H9 (cell line): Measurements from ENCODE around the gene TEC. TPM values are rescaled to one million over a fixed set of nuclear protein-coding genes. Genes with fewer than 3 reads are reported as not detected.

Experiments
- DNase-seq: peaks from one replicate; pipeline ENCODE4 v3.0.0-alpha.2; 2017
- H2AFZ ChIP-seq: one replicate; pipeline ENCODE4 v1.6.1; 2013; ENCODE audit warnings: mild to moderate bottlenecking, low read length, control low read depth, moderate library complexity
- H2AK5ac ChIP-seq: 2 replicates; pipeline ENCODE4 v1.6.1; 2013; ENCODE audit warnings: low read length, control low read depth, mixed read lengths; ENCODE audit not compliant: insufficient read length
- H2BK120ac ChIP-seq: one replicate; pipeline ENCODE4 v1.6.1; 2013; ENCODE audit warnings: low read depth, mild to moderate bottlenecking, low read length, control low read depth, inconsistent platforms; ENCODE audit not compliant: poor library complexity, severe bottlenecking
- H2BK12ac ChIP-seq: 2 replicates; pipeline ENCODE4 v1.6.1; 2013; ENCODE audit warnings: low read length, control low read depth, mixed read lengths, low read depth; ENCODE audit not compliant: insufficient read length
- H2BK15ac ChIP-seq: 2 replicates; pipeline ENCODE4 v1.6.1; 2013; ENCODE audit warnings: low read depth, low read length, control low read depth
- H2BK20ac ChIP-seq: one replicate; pipeline ENCODE4 v1.6.1; 2013; ENCODE audit warnings: low read depth, mild to moderate bottlenecking, low read length, control low read depth, inconsistent platforms; ENCODE audit not compliant: poor library complexity, severe bottlenecking
- H2BK5ac ChIP-seq: 2 replicates; pipeline ENCODE4 v1.6.1; 2013; ENCODE audit warnings: low read length, control low read depth, mixed read lengths; ENCODE audit not compliant: insufficient read length
- H3K14ac ChIP-seq: 2 replicates; pipeline ENCODE4 v1.6.1; 2013; ENCODE audit warnings: low read length, control low read depth; ENCODE audit not compliant: insufficient read depth
- H3K18ac ChIP-seq: 2 replicates; pipeline ENCODE4 v1.6.1; 2013; ENCODE audit warnings: low read depth, mild to moderate bottlenecking, mixed read lengths, low read length, control low read depth; ENCODE audit not compliant: insufficient read length
- H3K23ac ChIP-seq: 2 replicates; pipeline ENCODE4 v1.6.1; 2013; ENCODE audit warnings: low read length, control low read depth, mixed read lengths, low read depth; ENCODE audit not compliant: insufficient read length
- H3K23me2 ChIP-seq: 2 replicates; pipeline ENCODE4 v1.6.1; 2013; ENCODE audit warnings: low read depth, mild to moderate bottlenecking, mixed read lengths, low read length, control low read depth; ENCODE audit not compliant: insufficient read length, poor library complexity, severe bottlenecking
- H3K27ac ChIP-seq: 2 replicates; pipeline ENCODE4 v1.5.1; 2013; ENCODE audit warnings: low read length, control low read depth, mixed read lengths, low read depth; ENCODE audit not compliant: insufficient read length
- H3K27me3 ChIP-seq: 2 replicates; pipeline ENCODE4 v1.6.1; 2013; ENCODE audit warnings: low read length, control low read depth, inconsistent platforms; ENCODE audit not compliant: insufficient read depth
- H3K4ac ChIP-seq: 2 replicates; pipeline ENCODE4 v1.6.1; 2013; ENCODE audit warnings: low read depth, mild to moderate bottlenecking, control low read depth, inconsistent platforms, low read length, moderate library complexity
- H3K4me1 ChIP-seq: 2 replicates; pipeline ENCODE4 v1.6.1; 2013; ENCODE audit warnings: low read length, control low read depth, inconsistent platforms; ENCODE audit not compliant: insufficient read depth
- H3K4me2 ChIP-seq: 2 replicates; pipeline ENCODE4 v1.6.1; 2013; ENCODE audit warnings: low read length, control low read depth, mixed read lengths; ENCODE audit not compliant: insufficient read length, insufficient read depth
- H3K56ac ChIP-seq: 2 replicates; pipeline ENCODE4 v1.6.1; 2013; ENCODE audit warnings: low read depth, mild to moderate bottlenecking, mixed read lengths, low read length, control low read depth; ENCODE audit not compliant: insufficient read length
- H3K79me1 ChIP-seq: 2 replicates; pipeline ENCODE4 v1.6.1; 2013; ENCODE audit warnings: low read depth, mild to moderate bottlenecking, moderate library complexity, low read length, control low read depth, inconsistent platforms; ENCODE audit not compliant: insufficient read depth, poor library complexity, severe bottlenecking
- H3K79me2 ChIP-seq: 2 replicates; pipeline ENCODE4 v1.6.1; 2013; ENCODE audit warnings: low read length, control low read depth, inconsistent platforms; ENCODE audit not compliant: insufficient read depth
- H3K9ac ChIP-seq: 2 replicates; pipeline ENCODE4 v1.6.1; 2013; ENCODE audit warnings: low read length, control low read depth, mixed read lengths; ENCODE audit not compliant: insufficient read length; ENCODE audit errors: extremely low read depth
- H3K9me3 ChIP-seq: one replicate; pipeline ENCODE4 v1.6.1; 2013; ENCODE audit warnings: low read depth, low read length, inconsistent platforms; ENCODE audit not compliant: control insufficient read depth
- H3T11ph ChIP-seq: one replicate; pipeline ENCODE4 v1.6.1; 2013; ENCODE audit warnings: mild to moderate bottlenecking, low read length, control low read depth, inconsistent platforms
- H4K20me1 ChIP-seq: one replicate; pipeline ENCODE4 v1.6.1; 2013; ENCODE audit not compliant: control insufficient read depth, insufficient read length, insufficient read depth
- H4K5ac ChIP-seq: 2 replicates; pipeline ENCODE4 v1.6.1; 2013; ENCODE audit warnings: low read depth, mild to moderate bottlenecking, mixed read lengths, low read length, control low read depth; ENCODE audit not compliant: insufficient read length
- H4K8ac ChIP-seq: replicated peaks from 2 replicates; pipeline ENCODE4 v1.6.1; 2013; ENCODE audit warnings: low read length, control low read depth, mixed read lengths, low read depth; ENCODE audit not compliant: insufficient read length
- H4K91ac ChIP-seq: 2 replicates; pipeline ENCODE4 v1.6.1; 2013; ENCODE audit warnings: low read depth, mild to moderate bottlenecking, moderate library complexity, mixed read lengths, low read length, control low read depth; ENCODE audit not compliant: insufficient read length
- H3K27ac Mint-ChIP-seq, 3 experiments: 2 replicates in 2 of 3; 3 replicates in 1 of 3; pipeline ENCODE4 v1.8.0; 2020 to 2021; ENCODE audit warnings: mixed read lengths in 3 of 3, mild to moderate bottlenecking in 1 of 3, moderate library complexity in 1 of 3
- H3K27me3 Mint-ChIP-seq: 2 replicates; pipeline ENCODE4 v1.8.0; 2021; ENCODE audit warnings: low read depth, mild to moderate bottlenecking, moderate library complexity, mixed read lengths
- H3K36me3 Mint-ChIP-seq, 3 experiments: 2 replicates in 2 of 3; 3 replicates in 1 of 3; pipeline ENCODE4 v1.8.0; 2020 to 2021; ENCODE audit warnings: low read depth in 3 of 3, mixed read lengths in 3 of 3; ENCODE audit not compliant: insufficient read depth in 1 of 3
- H3K4me1 Mint-ChIP-seq, 2 experiments: 2 replicates each; pipeline ENCODE4 v1.8.0; 2020; ENCODE audit warnings: mixed read lengths in 2 of 2
- H3K4me3 Mint-ChIP-seq, 2 experiments: 2 replicates in 1 of 2; 3 replicates in 1 of 2; pipeline ENCODE4 v1.8.0; 2020 to 2021; ENCODE audit warnings: mild to moderate bottlenecking in 2 of 2, mixed read lengths in 2 of 2, moderate library complexity in 1 of 2
- H3K9me3 Mint-ChIP-seq, 2 experiments: 2 replicates in 1 of 2; 3 replicates in 1 of 2; pipeline ENCODE4 v1.8.0; 2020; ENCODE audit warnings: mild to moderate bottlenecking in 2 of 2, mixed read lengths in 2 of 2, moderate library complexity in 1 of 2
- CTCF ChIP-seq: fragments of 200-600 bp; sonication (generic); conservative IDR thresholded peaks from 3 replicates; pipeline ENCODE4 v1.8.0; 2021; ENCODE audit warnings: antibody characterized with exemption, mild to moderate bottlenecking
- WGBS: extraction: QIAGEN DNeasy Blood & Tissue Kit; methylation state at CpG from one replicate; pipeline ENCODE4 v1.1.7; 2013; ENCODE audit warnings: missing lambda C conversion rate, low lambda C conversion rate, mixed read lengths; ENCODE audit not compliant: insufficient read length; ENCODE audit errors: extremely low coverage; 5-methylcytosine and 5-hydroxymethylcytosine counted together
- total RNA-seq: library from RNA; stranded (reverse); gene quantifications from 2 replicates; pipeline ENCODE4 v1.2.1, GENCODE V29; 2021

The TEC gene
- total RNA-seq, 1 experiment from 2014 or later = 1.8 TPM

GRCh38 chr4:48147621-48148020 is 122.0 kb downstream of the TEC start:
- no peak overlapping the region for H3K14ac ChIP-seq
- no peaks in the 10 kb centered on the region for H4K20me1 ChIP-seq
- no peak overlapping the region for H3K18ac ChIP-seq
- no peak overlapping the region for H3K4ac ChIP-seq
- no peak overlapping the region for H2AK5ac ChIP-seq
- H2BK20ac ChIP-seq = no peak overlapping the region
- Mint-ChIP-seq H3K27me3 (no peaks in the 10 kb centered on the region), H3K36me3 (no peaks in the 10 kb centered on the region; a peak in 3 of 7 replicates), H3K4me1 (peaks cover 4 to 5% of the 10 kb centered on the region in 2 experiments; a peak in 3 of 4 replicates), H3K9me3 (no peaks in the 10 kb centered on the region; a peak in 1 of 5 replicates), H3K27ac (no peak overlapping the region), H3K4me3 (no peak overlapping the region)
- WGBS = no CpG with 5 or more reads among the region's 1 CpG
- no peak overlapping the region for H3K56ac ChIP-seq
- no peaks in the 10 kb centered on the region; the same call in 1 of the 2 replicates for H3K4me1 ChIP-seq
- no peak overlapping the region for H2BK120ac ChIP-seq
- H3K23me2 ChIP-seq = no peaks in the 10 kb centered on the region
- H3K79me2 ChIP-seq = no peaks in the 10 kb centered on the region
- H2BK15ac ChIP-seq = no peak overlapping the region
- H4K5ac ChIP-seq = no peak overlapping the region
- H3T11ph ChIP-seq = no peak overlapping the region
- H4K8ac ChIP-seq = no peak overlapping the region
- no peak overlapping the region for H2BK5ac ChIP-seq
- H4K91ac ChIP-seq = no peak overlapping the region
- no peak overlapping the region for H3K23ac ChIP-seq
- H3K27me3 ChIP-seq = no peaks in the 10 kb centered on the region
- H3K27ac ChIP-seq = no peak overlapping the region
- no peak for DNase-seq
- H3K9ac ChIP-seq = no peak overlapping the region
- TF ChIP-seq CTCF = no peak
- H3K79me1 ChIP-seq = no peaks in the 10 kb centered on the region
- H2BK12ac ChIP-seq = no peak overlapping the region
- H3K4me2 ChIP-seq = no peak overlapping the region
- H2AFZ ChIP-seq = no peak overlapping the region
- H3K9me3 ChIP-seq = no peaks in the 10 kb centered on the region
